K562 (cell line): ENCODE measurements around the gene ART1.

Source experiments
- BHLHE40 ChIP-seq: IDR thresholded peaks from 2 replicates; pipeline ENCODE4 v1.6.1; 2011; ENCODE audit warnings: low read length, improper control_type of control experiment
- CTCF ChIP-seq, 3 experiments: IDR thresholded peaks in 2 of 3; conservative IDR thresholded peaks in 1 of 3; 2 replicates each; pipeline ENCODE4 v1.5.1; 2011 to 2012; ENCODE audit warnings: low read length in 3 of 3, mild to moderate bottlenecking in 3 of 3, control low read depth in 2 of 3, improper control_type of control experiment in 1 of 3, inconsistent platforms in 1 of 3, low read depth in 1 of 3, mixed read lengths in 1 of 3, moderate library complexity in 1 of 3; ENCODE audit not compliant: insufficient read depth in 2 of 3
- IRF2 ChIP-seq: sonication (generic); formaldehyde crosslinking; IDR thresholded peaks from 2 replicates; pipeline ENCODE4 v1.8.1; 2022; ENCODE audit warnings: mild to moderate bottlenecking, missing genetic modification reagents
- POLR2G ChIP-seq: fragments of 200-400 bp; formaldehyde crosslinking; IDR thresholded peaks from 2 replicates; pipeline ENCODE4 v1.6.1; 2017; ENCODE audit warnings: low read depth, mild to moderate bottlenecking, antibody characterized with exemption, low read length, moderate library complexity
- SMARCB1 ChIP-seq: IDR thresholded peaks from 2 replicates; pipeline ENCODE4 v1.6.1; 2011; ENCODE audit warnings: improper control_type of control experiment, low read depth; ENCODE audit not compliant: insufficient read length
- SP2 ChIP-seq: IDR thresholded peaks from 2 replicates; pipeline ENCODE4 v1.6.1; 2011; ENCODE audit warnings: mild to moderate bottlenecking, low read depth, low read length, moderate library complexity; ENCODE audit not compliant: poor library complexity, severe bottlenecking; ENCODE audit errors: extremely low read depth
- TAF1 ChIP-seq: IDR thresholded peaks from 2 replicates; pipeline ENCODE4 v1.6.1; 2011; ENCODE audit warnings: mild to moderate bottlenecking, low read length, moderate library complexity; ENCODE audit not compliant: insufficient read depth, control insufficient read depth, severe bottlenecking; ENCODE audit errors: extremely low read depth
- TAF9B ChIP-seq: fragments of 450-650 bp; IDR thresholded peaks from 2 replicates; pipeline ENCODE4 v1.6.1; 2018; ENCODE audit warnings: mild to moderate bottlenecking; ENCODE audit not compliant: partially characterized antibody
- TOE1 ChIP-seq, 2 experiments: fragments of 450-650 bp in 1 of 2; sonication (generic) in 1 of 2; formaldehyde crosslinking in 1 of 2; IDR thresholded peaks; 2 replicates each; pipeline versions ENCODE4 v1.7.1 to v1.8.0; 2016 to 2022; ENCODE audit warnings: borderline replicate concordance in 2 of 2, mild to moderate bottlenecking in 2 of 2, antibody characterized with exemption in 1 of 2, inconsistent platforms in 1 of 2, low read depth in 1 of 2, missing genetic modification reagents in 1 of 2, moderate library complexity in 1 of 2
- ZKSCAN1 ChIP-seq: fragments of 150-350 bp; IDR thresholded peaks from 2 replicates; pipeline ENCODE4 v1.6.1; 2016; ENCODE audit warnings: low read depth, low read length
- ZKSCAN8 ChIP-seq: fragments of 200-800 bp; sonication (Bioruptor generic); IDR thresholded peaks from 2 replicates; pipeline ENCODE4 v1.6.1; 2016; ENCODE audit warnings: missing genetic modification characterization, missing compliant biosample characterization
- TF ChIP-seq, protein P1 (sequence below), 2 experiments: fragments of 450-650 bp in 1 of 2; sonication (generic) in 1 of 2; formaldehyde crosslinking; conservative IDR thresholded peaks; 2 replicates each; pipeline versions ENCODE4 v1.4.0 to v1.8.1; 2020 to 2022; ENCODE audit warnings: mild to moderate bottlenecking in 1 of 2, missing genetic modification reagents in 1 of 2
- TF ChIP-seq, protein P2 (sequence below), 2 experiments: fragments of 200-800 bp in 1 of 2; sonication (Bioruptor generic) in 1 of 2; sonication (generic) in 1 of 2; formaldehyde crosslinking in 1 of 2; IDR thresholded peaks in 1 of 2; conservative IDR thresholded peaks in 1 of 2; 2 replicates each; pipeline versions ENCODE4 v1.5.0 to v1.6.1; 2016 to 2020; ENCODE audit warnings: missing compliant biosample characterization in 1 of 2, missing genetic modification characterization in 1 of 2, missing genetic modification reagents in 1 of 2
- TF ChIP-seq, protein P3 (sequence below): fragments of 450-650 bp; formaldehyde crosslinking; IDR thresholded peaks from 2 replicates; pipeline ENCODE4 v1.4.0; 2020; ENCODE audit warnings: mild to moderate bottlenecking, mixed read lengths

DNA sequence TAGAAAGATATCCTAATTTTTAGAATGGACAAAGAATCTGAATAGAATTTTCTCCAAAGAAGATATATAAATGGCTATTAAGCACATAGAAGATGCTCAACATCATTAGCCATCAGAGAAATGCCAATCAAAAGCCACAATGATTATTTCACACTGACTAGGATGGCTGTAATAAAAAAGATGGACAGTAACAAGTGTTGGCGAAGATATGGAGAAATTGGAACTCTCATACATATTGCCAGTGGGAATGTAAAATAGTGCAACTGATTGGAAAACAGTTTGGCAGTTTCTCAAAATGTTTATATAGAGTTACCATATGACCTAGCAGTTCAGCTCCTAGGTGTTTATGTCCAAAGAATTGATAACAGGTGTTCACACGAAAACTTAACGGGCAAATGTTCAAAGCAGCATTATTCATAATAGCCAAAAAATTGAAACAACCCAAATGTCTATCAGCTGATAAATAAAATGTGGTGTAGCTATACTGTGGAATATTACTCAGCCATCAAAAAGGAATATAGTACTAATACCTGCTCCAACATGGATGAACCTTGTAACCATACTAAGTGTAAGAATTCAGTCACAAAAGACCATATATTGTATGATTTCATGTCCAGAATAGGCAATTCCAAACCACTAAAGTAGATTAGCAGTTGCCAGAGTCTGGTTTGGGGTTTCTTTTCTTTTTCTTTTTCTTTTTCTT is 32.8 kb upstream of the ART1 start:
- TF ChIP-seq ZKSCAN1 (no peak), CTCF (IDR thresholded peaks at IDR 0.05 in 2 of 3, conservative IDR thresholded peaks at IDR 0.05 in 1 of 3; ENCODE audit: insufficient read depth in 2 of 3, low read depth in 1 of 3, low read length in 3 of 3) (no peak), POLR2G (no peak), IRF2 (no peak), SP2 (no peak), TOE1 (IDR thresholded peaks at IDR 0.05; ENCODE audit: borderline replicate concordance) (no peak), TOE1 (CRISPR knock-in tag; IDR thresholded peaks at IDR 0.05; ENCODE audit: borderline replicate concordance, low read depth) (no peak), TAF9B (no peak), BHLHE40 (no peak), ZKSCAN8 (CRISPR knock-in tag) (no peak), TAF1 (no peak), SMARCB1 (no peak)
- TF ChIP-seq, protein P1, sequence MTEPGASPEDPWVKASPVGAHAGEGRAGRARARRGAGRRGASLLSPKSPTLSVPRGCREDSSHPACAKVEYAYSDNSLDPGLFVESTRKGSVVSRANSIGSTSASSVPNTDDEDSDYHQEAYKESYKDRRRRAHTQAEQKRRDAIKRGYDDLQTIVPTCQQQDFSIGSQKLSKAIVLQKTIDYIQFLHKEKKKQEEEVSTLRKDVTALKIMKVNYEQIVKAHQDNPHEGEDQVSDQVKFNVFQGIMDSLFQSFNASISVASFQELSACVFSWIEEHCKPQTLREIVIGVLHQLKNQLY (CRISPR knock-in tag; conservative IDR thresholded peaks at IDR 0.05) = no peak
- TF ChIP-seq, protein P2, sequence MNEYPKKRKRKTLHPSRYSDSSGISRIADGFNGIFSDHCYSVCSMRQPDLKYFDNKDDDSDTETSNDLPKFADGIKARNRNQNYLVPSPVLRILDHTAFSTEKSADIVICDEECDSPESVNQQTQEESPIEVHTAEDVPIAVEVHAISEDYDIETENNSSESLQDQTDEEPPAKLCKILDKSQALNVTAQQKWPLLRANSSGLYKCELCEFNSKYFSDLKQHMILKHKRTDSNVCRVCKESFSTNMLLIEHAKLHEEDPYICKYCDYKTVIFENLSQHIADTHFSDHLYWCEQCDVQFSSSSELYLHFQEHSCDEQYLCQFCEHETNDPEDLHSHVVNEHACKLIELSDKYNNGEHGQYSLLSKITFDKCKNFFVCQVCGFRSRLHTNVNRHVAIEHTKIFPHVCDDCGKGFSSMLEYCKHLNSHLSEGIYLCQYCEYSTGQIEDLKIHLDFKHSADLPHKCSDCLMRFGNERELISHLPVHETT (CRISPR knock-in tag; conservative IDR thresholded peaks at IDR 0.05 in 1 of 2, IDR thresholded peaks at IDR 0.05 in 1 of 2) = no peak
- TF ChIP-seq, protein P3, sequence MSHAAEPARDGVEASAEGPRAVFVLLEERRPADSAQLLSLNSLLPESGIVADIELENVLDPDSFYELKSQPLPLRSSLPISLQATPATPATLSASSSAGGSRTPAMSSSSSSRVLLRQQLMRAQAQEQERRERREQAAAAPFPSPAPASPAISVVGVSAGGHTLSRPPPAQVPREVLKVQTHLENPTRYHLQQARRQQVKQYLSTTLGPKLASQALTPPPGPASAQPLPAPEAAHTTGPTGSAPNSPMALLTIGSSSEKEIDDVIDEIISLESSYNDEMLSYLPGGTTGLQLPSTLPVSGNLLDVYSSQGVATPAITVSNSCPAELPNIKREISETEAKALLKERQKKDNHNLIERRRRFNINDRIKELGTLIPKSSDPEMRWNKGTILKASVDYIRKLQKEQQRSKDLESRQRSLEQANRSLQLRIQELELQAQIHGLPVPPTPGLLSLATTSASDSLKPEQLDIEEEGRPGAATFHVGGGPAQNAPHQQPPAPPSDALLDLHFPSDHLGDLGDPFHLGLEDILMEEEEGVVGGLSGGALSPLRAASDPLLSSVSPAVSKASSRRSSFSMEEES (CRISPR knock-in tag) = no peak
